Neuronal stem cell (in vitro differentiated cells): ENCODE measurements around the gene HCAR3.

Experiments used
- DNase-seq: peaks from one replicate; pipeline ENCODE4 v3.0.0-alpha.2; 2013; ENCODE audit warnings: low spot score
- H2AFZ ChIP-seq: one replicate; pipeline ENCODE4 v1.6.1; 2013; ENCODE audit warnings: mild to moderate bottlenecking, low read length, inconsistent platforms
- H2AK5ac ChIP-seq: 2 replicates; pipeline ENCODE4 v1.6.1; 2013; ENCODE audit warnings: low read depth, mild to moderate bottlenecking, inconsistent platforms, low read length, moderate library complexity, mixed read lengths
- H2BK120ac ChIP-seq: 2 replicates; pipeline ENCODE4 v1.6.1; 2013; ENCODE audit warnings: low read depth, mild to moderate bottlenecking, inconsistent platforms, low read length, moderate library complexity, mixed read lengths
- H2BK12ac ChIP-seq: one replicate; pipeline ENCODE4 v1.6.1; 2013; ENCODE audit warnings: low read length, inconsistent platforms
- H2BK15ac ChIP-seq: 2 replicates; pipeline ENCODE4 v1.6.1; 2013; ENCODE audit warnings: mild to moderate bottlenecking, low read length, inconsistent platforms, mixed read lengths
- H2BK5ac ChIP-seq: one replicate; pipeline ENCODE4 v1.6.1; 2013; ENCODE audit warnings: inconsistent platforms, mild to moderate bottlenecking, low read length, moderate library complexity
- H3K14ac ChIP-seq: one replicate; pipeline ENCODE4 v1.6.1; 2013; ENCODE audit warnings: low read length, inconsistent platforms
- H3K18ac ChIP-seq: 2 replicates; pipeline ENCODE4 v1.6.1; 2013; ENCODE audit warnings: low read length, inconsistent platforms
- H3K23ac ChIP-seq: 2 replicates; pipeline ENCODE4 v1.6.1; 2013; ENCODE audit warnings: low read depth, mild to moderate bottlenecking, mixed read lengths, low read length, inconsistent platforms; ENCODE audit not compliant: poor library complexity
- H3K27ac ChIP-seq: replicated peaks from 3 replicates; pipeline ENCODE4 v1.5.1; 2013; ENCODE audit warnings: low read length, inconsistent platforms
- H3K27me3 ChIP-seq, 3 experiments: 2 replicates each; pipeline ENCODE4 v1.6.1; 2013; ENCODE audit warnings: low read length in 3 of 3, mild to moderate bottlenecking in 2 of 3, inconsistent platforms in 1 of 3, low read depth in 1 of 3, mixed read lengths in 1 of 3, moderate library complexity in 1 of 3; ENCODE audit not compliant: control insufficient read depth in 3 of 3, insufficient read depth in 3 of 3
- H3K36me3 ChIP-seq, 2 donors: replicated peaks in 1 of 2; 2 replicates each; pipeline ENCODE4 v1.6.1; 2013; ENCODE audit warnings: low read length in 2 of 2; ENCODE audit not compliant: control insufficient read depth in 2 of 2, insufficient read depth in 2 of 2
- H3K4ac ChIP-seq: 2 replicates; pipeline ENCODE4 v1.6.1; 2013; ENCODE audit warnings: inconsistent platforms, mild to moderate bottlenecking, low read length, moderate library complexity
- H3K4me1 ChIP-seq, 2 donors: 1 replicate in 1 of 2; 2 replicates in 1 of 2; pipeline ENCODE4 v1.6.1; 2013; ENCODE audit warnings: low read length in 2 of 2, low read depth in 1 of 2; ENCODE audit not compliant: control insufficient read depth in 2 of 2, insufficient read depth in 1 of 2
- H3K4me2 ChIP-seq: one replicate; pipeline ENCODE4 v1.6.1; 2013; ENCODE audit warnings: mild to moderate bottlenecking, low read length, inconsistent platforms; ENCODE audit not compliant: insufficient read depth, poor library complexity, severe bottlenecking
- H3K4me3 ChIP-seq, 2 donors: 2 replicates each; pipeline ENCODE4 v1.5.1; 2013; ENCODE audit warnings: low read length in 2 of 2, mild to moderate bottlenecking in 2 of 2, inconsistent platforms in 1 of 2, moderate library complexity in 1 of 2
- H3K79me1 ChIP-seq: one replicate; pipeline ENCODE4 v1.6.1; 2013; ENCODE audit warnings: low read depth, mild to moderate bottlenecking, inconsistent platforms, low read length, moderate library complexity
- H3K9ac ChIP-seq: one replicate; pipeline ENCODE4 v1.6.1; 2013; ENCODE audit warnings: mild to moderate bottlenecking, low read depth, low read length, inconsistent platforms; ENCODE audit not compliant: poor library complexity
- H3K9me3 ChIP-seq, 2 donors: replicated peaks in 1 of 2; 2 replicates each; pipeline versions ENCODE3 to v1.6.1; 2013; ENCODE audit warnings: low read length in 2 of 2, mild to moderate bottlenecking in 2 of 2, inconsistent platforms in 1 of 2, low read depth in 1 of 2, mixed read lengths in 1 of 2, moderate library complexity in 1 of 2; ENCODE audit not compliant: control insufficient read depth in 2 of 2, insufficient read depth in 1 of 2
- H4K8ac ChIP-seq: one replicate; pipeline ENCODE4 v1.6.1; 2013; ENCODE audit warnings: low read depth, mild to moderate bottlenecking, inconsistent platforms, low read length, moderate library complexity
- H4K91ac ChIP-seq: one replicate; pipeline ENCODE4 v1.6.1; 2013; ENCODE audit warnings: low read length, low read depth, mild to moderate bottlenecking, inconsistent platforms; ENCODE audit not compliant: poor library complexity
- WGBS, 2 donors: extraction: QIAGEN DNeasy Blood & Tissue Kit; methylation state at CpG; one replicate each; pipeline ENCODE4 v1.1.7; 2013; ENCODE audit warnings: missing lambda C conversion rate in 2 of 2, mixed read lengths in 1 of 2; ENCODE audit not compliant: insufficient read length in 2 of 2, insufficient replicate concordance in 1 of 2; ENCODE audit errors: extremely low coverage in 2 of 2; 5-methylcytosine and 5-hydroxymethylcytosine counted together

HCAR3 gene

DNA sequence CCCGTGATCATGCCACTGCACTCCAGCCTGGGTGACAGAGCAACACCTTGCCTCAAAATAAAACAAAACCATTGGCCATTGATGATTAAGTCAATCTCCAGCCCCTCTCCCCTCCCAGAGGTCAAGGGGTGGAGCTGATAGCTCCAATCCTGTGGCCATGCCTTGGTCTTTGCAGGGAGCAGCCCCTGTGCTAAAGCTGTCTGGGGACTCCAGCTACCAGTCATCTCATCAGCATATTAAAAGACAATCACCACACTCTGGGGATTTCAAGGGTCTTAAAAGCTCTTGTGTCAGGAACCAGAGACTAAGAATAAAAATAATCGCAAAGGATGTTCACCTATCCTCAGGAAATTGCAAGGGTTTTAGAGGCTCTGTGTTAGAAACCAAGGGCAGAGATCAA lies 44.1 kb downstream of the HCAR3 start:
- Histone ChIP-seq H3K4me3 (no peak overlapping the region), H3K9ac (no peak overlapping the region), H3K27me3 (no peaks in the 10 kb centered on the region), H3K18ac (no peak overlapping the region), H3K23ac (no peak overlapping the region), H2BK120ac (no peak overlapping the region), H2BK12ac (no peak overlapping the region), H3K4me2 (no peak overlapping the region), H3K14ac (no peak overlapping the region), H2AK5ac (no peak overlapping the region), H3K4me1 (peaks cover 0 to 5% of the 10 kb centered on the region in 2 donors), H3K27ac (no peak overlapping the region), H3K36me3 (no peaks in the 10 kb centered on the region), H4K8ac (no peak overlapping the region), H3K4ac (no peak overlapping the region), H4K91ac (no peak overlapping the region), H2BK15ac (no peak overlapping the region), H2AFZ (no peak overlapping the region), H2BK5ac (no peak overlapping the region), H3K9me3 (no peaks in the 10 kb centered on the region), H3K79me1 (no peaks in the 10 kb centered on the region)
- WGBS, 2 donors, result no CpG with 5 or more reads among the region's 2 CpGs
- DNase-seq, result no peak

GRCh38 chr12:122669397-122670070 lies 47.1 kb downstream of the HCAR3 start:
- no peak overlapping the region for H2BK120ac ChIP-seq
- H4K8ac ChIP-seq, result no peak overlapping the region
- DNase-seq, result no peak
- no peak overlapping the region for H2BK12ac ChIP-seq
- no peak overlapping the region for H3K14ac ChIP-seq
- H2BK5ac ChIP-seq, result no peak overlapping the region
- H4K91ac ChIP-seq, result no peak overlapping the region
- H3K18ac ChIP-seq, result no peak overlapping the region
- H3K9ac ChIP-seq, result no peak overlapping the region
- no peak overlapping the region for H2BK15ac ChIP-seq
- no peaks in the 10 kb centered on the region for H3K9me3 ChIP-seq
- H3K79me1 ChIP-seq, result no peaks in the 10 kb centered on the region
- no peak overlapping the region for H2AFZ ChIP-seq
- no peaks in the 10 kb centered on the region for H3K36me3 ChIP-seq
- no peak overlapping the region for H2AK5ac ChIP-seq
- no peak overlapping the region for H3K23ac ChIP-seq
- H3K4me3 ChIP-seq, result no peak overlapping the region
- no peak overlapping the region for H3K27ac ChIP-seq
- H3K4ac ChIP-seq, result no peak overlapping the region
- WGBS, 2 donors, result no CpG with 5 or more reads among the region's 5 CpGs
- no peak overlapping the region for H3K4me2 ChIP-seq
- peaks cover 0 to 5% of the 10 kb centered on the region in 2 donors for H3K4me1 ChIP-seq
- no peaks in the 10 kb centered on the region for H3K27me3 ChIP-seq

DNA sequence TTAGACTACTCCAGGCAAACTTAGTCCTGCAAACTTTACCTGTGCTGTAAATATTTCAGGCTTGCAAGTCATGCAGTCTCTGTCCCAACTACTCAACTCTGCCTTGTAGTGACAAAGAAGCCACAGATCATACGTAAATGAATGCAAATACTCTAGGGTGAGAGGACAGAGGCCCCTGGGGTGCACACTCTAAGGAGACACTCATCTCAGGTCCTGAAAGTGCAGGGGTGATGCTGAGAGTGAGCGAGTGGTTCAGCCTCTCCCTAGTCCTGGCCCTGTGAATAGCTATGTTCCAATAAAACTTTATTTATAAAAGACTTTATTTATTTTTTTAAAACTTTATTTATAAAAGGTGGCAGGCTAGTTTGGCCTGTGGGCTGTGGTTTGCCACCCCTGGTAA lies 48.3 kb downstream of the HCAR3 start:
- Histone ChIP-seq H3K4me3 (no peak overlapping the region), H3K4me2 (no peak overlapping the region), H2AK5ac (no peak overlapping the region), H3K4me1 (peaks cover 0 to 5% of the 10 kb centered on the region in 2 donors), H3K4ac (no peak overlapping the region), H3K18ac (peak overlapping the region; percentile 28), H3K14ac (no peak overlapping the region), H2BK12ac (no peak overlapping the region), H3K36me3 (no peaks in the 10 kb centered on the region), H3K23ac (no peak overlapping the region), H3K79me1 (no peaks in the 10 kb centered on the region), H2BK120ac (no peak overlapping the region), H3K27me3 (no peaks in the 10 kb centered on the region), H3K27ac (no peak overlapping the region), H4K8ac (peak overlapping the region; percentile 43), H4K91ac (no peak overlapping the region), H2AFZ (no peak overlapping the region), H2BK5ac (no peak overlapping the region), H3K9ac (no peak overlapping the region), H3K9me3 (no peaks in the 10 kb centered on the region), H2BK15ac (no peak overlapping the region)
- DNase-seq, result no peak
- no CpG with 5 or more reads among the region's 2 CpGs for WGBS, 2 donors

DNA sequence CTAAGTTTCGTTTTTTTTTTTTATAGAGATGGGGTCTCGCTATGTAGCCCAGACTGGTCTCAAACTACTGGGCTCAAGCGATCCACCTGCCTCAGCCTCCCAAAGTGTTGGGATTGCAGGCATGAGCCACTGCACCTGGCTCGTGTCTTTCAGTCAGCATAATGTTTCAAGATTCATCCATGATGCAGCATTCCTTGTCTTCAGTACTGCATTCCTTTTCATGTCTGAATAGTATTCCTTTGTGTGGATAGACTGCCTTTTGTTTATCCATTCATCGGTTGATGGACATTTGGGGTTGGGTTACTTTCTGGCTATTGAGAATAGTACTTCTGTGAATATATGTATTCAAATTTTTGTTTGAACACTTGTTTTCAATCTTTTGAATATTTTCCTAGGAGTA lies 50.9 kb downstream of the HCAR3 start:
- no peak overlapping the region for H2AK5ac ChIP-seq

More for the DNA sequence above, 50.9 kb downstream of the HCAR3 start:
- Histone ChIP-seq H2BK12ac (no peak overlapping the region), H3K4me1 (no peaks in the 10 kb centered on the region), H3K36me3 (peaks cover 0 to 2% of the 10 kb centered on the region in 2 donors), H3K18ac (no peak overlapping the region), H3K27ac (no peak overlapping the region), H3K14ac (no peak overlapping the region), H2BK5ac (no peak overlapping the region), H3K4me2 (no peak overlapping the region), H3K27me3 (no peaks in the 10 kb centered on the region), H4K91ac (no peak overlapping the region), H2BK15ac (no peak overlapping the region), H3K79me1 (no peaks in the 10 kb centered on the region), H2BK120ac (no peak overlapping the region), H3K23ac (no peak overlapping the region), H3K4ac (no peak overlapping the region), H3K4me3 (no peak overlapping the region), H3K9me3 (no peaks in the 10 kb centered on the region), H3K9ac (no peak overlapping the region), H2AFZ (no peak overlapping the region), H4K8ac (no peak overlapping the region)
- DNase-seq, result no peak
- WGBS, 2 donors, result no CpG with 5 or more reads among the region's 5 CpGs
